Measurements from ENCODE around the gene CTXND1.

CTXND1 gene

DNA sequence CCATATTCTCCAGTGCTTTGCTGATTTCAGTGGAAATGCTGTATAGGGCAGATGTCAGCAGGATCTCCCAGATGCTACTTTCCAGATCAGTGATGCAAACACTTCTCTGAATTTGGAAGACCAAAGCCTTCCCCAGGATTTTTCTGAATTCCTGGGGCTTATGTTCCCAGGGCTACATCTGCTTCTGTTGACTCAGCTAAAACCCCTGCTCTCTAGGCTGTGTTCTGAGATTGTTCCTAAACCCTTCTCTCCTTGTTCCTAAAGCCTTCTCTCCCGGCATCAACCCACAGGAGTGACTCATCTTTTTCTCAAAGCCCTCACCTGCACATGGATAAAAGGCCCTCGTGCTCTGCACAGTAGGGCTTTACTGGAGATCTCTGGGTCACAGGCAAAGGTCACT lies 63.8 kb downstream of the CTXND1 start:
- Histone ChIP-seq H3K4me1 (ENCODE audit: insufficient read depth, low read length) (peaks cover 9% of the 10 kb centered on the region; the same call in 1 of the 2 replicates), H3K9me3 (ENCODE audit: control insufficient read depth, insufficient read depth, low read length) (no peaks in the 10 kb centered on the region; the same call in 1 of the 2 replicates), H3K36me3 (ENCODE audit: insufficient read depth, low read length) (peaks cover 4% of the 10 kb centered on the region; the same call in 1 of the 2 replicates), H3K9ac (ENCODE audit: low read depth, low read length) (no peak overlapping the region)

DNA sequence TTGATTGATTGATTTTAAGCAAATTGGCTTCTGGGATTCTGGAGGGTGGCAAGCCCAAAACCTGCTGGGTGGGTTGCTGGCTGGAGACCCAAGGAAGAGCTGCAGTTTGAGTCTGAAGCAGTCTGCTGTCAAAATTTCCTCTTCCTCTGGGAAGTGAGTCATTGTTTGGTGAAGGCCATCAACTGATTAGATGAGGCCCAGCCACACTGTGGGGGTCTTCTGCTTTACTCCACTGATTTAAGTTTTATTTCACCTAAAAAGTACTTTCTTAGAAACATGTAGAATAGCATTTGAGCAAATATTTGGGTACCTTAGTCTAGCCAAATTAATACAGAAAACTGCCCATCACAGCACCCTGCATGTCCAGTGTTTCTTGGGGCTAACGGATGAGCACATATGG lies 65.4 kb downstream of the CTXND1 start:
- Histone ChIP-seq H3K4me1 (ENCODE audit: insufficient read depth, low read length) (peaks cover 9% of the 10 kb centered on the region; the same call in 1 of the 2 replicates), H3K36me3 (ENCODE audit: insufficient read depth, low read length) (peaks cover 4% of the 10 kb centered on the region; the same call in 1 of the 2 replicates), H3K9ac (ENCODE audit: low read depth, low read length) (no peak overlapping the region), H3K9me3 (ENCODE audit: control insufficient read depth, insufficient read depth, low read length) (no peaks in the 10 kb centered on the region; the same call in 1 of the 2 replicates)

DNA sequence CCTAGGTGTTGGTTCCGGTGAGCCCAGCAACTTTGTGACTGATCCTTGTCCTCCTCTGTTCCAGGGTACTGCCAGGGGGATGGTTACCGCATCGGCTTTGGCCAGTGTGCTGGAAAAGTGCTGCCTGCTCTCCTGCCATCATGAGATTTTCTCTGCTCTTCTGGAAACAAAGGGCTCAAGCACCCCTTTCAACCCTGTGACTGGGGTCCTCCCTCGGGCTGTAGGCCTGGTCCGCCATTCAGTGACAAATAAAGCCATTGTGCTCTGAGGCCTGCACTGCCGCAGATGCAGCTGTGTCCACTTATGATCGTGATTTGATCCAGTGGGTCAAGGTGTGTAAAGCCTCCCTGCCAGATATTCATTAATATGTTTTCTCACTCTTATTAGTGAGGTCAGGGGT lies 65.9 kb downstream of the CTXND1 start:
- Histone ChIP-seq H3K9ac (ENCODE audit: low read depth, low read length) (no peak overlapping the region), H3K4me1 (ENCODE audit: insufficient read depth, low read length) (peaks cover 9% of the 10 kb centered on the region; the same call in 1 of the 2 replicates), H3K9me3 (ENCODE audit: control insufficient read depth, insufficient read depth, low read length) (no peaks in the 10 kb centered on the region; the same call in 1 of the 2 replicates), H3K36me3 (ENCODE audit: insufficient read depth, low read length) (peaks cover 4% of the 10 kb centered on the region; the same call in 1 of the 2 replicates)

DNA sequence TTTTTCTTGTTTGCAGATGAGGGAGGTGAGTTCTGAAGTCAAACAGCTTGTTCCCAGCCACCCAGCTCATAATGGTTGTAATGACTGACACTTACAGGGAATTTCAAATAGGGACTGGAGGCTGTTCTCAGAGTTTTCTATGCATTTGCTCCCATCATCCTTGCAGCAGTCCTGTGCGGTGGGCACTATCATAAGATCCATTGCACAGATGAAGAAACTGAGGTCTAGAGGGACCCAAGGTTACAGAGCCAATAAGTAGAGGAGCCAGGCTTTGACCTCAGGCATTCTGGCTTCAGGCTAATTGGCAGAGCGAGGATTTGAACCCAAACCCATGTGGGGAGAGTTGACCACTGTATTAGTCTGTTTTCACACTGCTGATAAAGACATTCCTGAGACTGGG lies 66.9 kb downstream of the CTXND1 start:
- Histone ChIP-seq H3K9me3 (ENCODE audit: control insufficient read depth, insufficient read depth, low read length) (no peaks in the 10 kb centered on the region; the same call in 1 of the 2 replicates), H3K36me3 (ENCODE audit: insufficient read depth, low read length) (peaks cover 4% of the 10 kb centered on the region; the same call in 1 of the 2 replicates), H3K9ac (ENCODE audit: low read depth, low read length) (no peak overlapping the region), H3K4me1 (ENCODE audit: insufficient read depth, low read length) (peaks cover 9% of the 10 kb centered on the region; the same call in 1 of the 2 replicates)

DNA sequence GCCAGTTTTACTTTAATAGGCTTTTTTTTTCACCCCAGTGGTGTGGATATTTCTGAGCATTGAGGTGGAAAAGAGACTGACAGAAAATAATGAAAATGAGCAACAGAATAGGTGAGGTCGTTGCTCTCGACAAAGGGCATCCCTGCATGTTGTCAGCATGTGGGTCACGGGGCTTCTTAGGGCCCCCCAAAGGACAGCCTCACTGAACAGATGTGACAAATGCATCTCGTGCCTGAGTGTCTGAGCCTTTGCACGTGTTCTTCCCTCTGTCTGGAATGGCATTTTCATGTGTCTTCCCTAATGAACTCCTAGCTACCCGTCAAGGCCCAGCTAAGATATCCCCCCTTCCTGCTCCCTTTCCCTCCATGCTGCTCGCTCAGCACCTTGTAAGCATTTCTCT lies 67.5 kb downstream of the CTXND1 start:
- Histone ChIP-seq H3K4me1 (ENCODE audit: insufficient read depth, low read length) (peaks cover 9% of the 10 kb centered on the region; the same call in 1 of the 2 replicates), H3K36me3 (ENCODE audit: insufficient read depth, low read length) (peaks cover 4% of the 10 kb centered on the region; the same call in 1 of the 2 replicates), H3K9ac (ENCODE audit: low read depth, low read length) (no peak overlapping the region), H3K9me3 (ENCODE audit: control insufficient read depth, insufficient read depth, low read length) (no peaks in the 10 kb centered on the region; the same call in 1 of the 2 replicates)

DNA sequence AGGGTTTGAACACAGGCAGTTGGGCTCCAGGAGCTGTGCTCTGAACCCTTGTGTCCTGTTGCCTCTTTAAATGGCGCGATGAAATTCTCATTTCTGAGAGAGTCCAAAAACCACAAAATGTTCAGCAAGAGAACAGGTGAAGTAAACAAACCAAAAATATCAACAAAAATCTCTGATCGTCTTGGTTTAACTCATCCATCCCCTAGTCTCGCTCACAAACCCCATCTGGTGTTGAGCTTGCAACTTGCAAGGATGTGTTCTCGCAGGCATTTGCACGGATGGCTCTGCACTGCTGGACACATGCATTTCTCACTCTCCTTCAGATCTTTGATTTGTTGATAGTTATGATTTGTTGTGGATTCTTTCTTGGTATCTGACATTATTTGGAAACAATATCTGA lies 68.1 kb downstream of the CTXND1 start:
- Histone ChIP-seq H3K36me3 (ENCODE audit: insufficient read depth, low read length) (peaks cover 4% of the 10 kb centered on the region; the same call in 1 of the 2 replicates), H3K4me1 (ENCODE audit: insufficient read depth, low read length) (peaks cover 9% of the 10 kb centered on the region; the same call in 1 of the 2 replicates), H3K9ac (ENCODE audit: low read depth, low read length) (no peak overlapping the region), H3K9me3 (ENCODE audit: control insufficient read depth, insufficient read depth, low read length) (no peaks in the 10 kb centered on the region; the same call in 1 of the 2 replicates)

DNA sequence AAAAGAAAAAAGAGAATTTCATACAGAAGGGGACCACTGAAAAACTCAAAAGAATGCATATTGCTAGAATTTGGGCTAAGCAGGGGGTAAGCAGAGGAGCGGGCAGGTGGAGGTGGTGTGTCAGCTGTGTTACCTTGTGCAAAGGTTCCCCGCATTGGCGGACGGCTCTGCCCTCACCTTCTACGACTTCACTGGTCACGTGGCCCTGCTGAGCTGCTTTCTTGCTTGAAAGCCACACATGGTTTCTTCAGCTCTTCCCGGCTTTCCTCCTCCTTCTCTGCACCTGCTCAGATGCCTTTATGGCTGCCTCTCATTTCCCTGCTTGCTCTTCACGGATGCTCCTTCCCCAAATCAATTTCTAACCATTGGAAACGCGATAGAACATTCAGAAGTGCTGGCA lies 68.7 kb downstream of the CTXND1 start:
- Histone ChIP-seq H3K9me3 (ENCODE audit: control insufficient read depth, insufficient read depth, low read length) (no peaks in the 10 kb centered on the region; the same call in 1 of the 2 replicates), H3K9ac (ENCODE audit: low read depth, low read length) (no peak overlapping the region), H3K36me3 (ENCODE audit: insufficient read depth, low read length) (peaks cover 4% of the 10 kb centered on the region; the same call in 1 of the 2 replicates), H3K4me1 (ENCODE audit: insufficient read depth, low read length) (peaks cover 4% of the 10 kb centered on the region; the same call in 1 of the 2 replicates)

DNA sequence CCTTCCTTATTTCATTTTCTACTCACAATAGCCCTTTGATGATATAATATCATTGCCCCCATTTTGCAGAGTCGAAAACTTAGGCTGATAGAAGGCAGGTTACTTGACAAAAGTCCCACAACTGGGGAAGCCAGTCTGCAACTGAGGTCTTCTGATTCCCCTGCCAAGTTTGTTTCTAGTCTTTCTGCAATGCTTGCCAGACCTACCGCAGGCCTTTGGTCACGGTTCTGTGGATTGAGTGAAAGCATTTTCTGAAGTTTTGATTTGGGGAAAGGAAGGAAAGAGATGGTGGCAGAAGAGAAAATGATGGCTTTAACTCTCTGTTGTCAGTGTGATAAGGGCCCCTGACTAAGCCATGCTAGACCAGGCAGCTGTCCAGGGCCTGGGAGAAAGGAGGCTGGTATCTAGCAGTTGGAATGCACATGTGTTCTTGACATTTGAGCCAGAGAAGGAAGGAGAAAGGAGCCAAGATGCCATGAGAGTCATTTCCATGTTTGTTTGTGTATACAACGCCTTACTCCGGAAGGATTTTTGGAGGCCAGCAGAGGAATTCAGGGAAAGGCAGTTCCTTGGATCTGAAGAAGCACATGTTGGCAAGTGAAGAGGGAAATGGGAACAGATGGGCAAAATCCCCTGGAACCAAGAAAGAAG lies 69.3 kb downstream of the CTXND1 start:
- no peaks in the 10 kb centered on the region; the same call in 1 of the 2 replicates for H3K9me3 ChIP-seq (ENCODE audit: control insufficient read depth, insufficient read depth, low read length)
- no peaks in the 10 kb centered on the region for H3K4me1 ChIP-seq (ENCODE audit: insufficient read depth, low read length)
- peaks cover 4% of the 10 kb centered on the region; the same call in 1 of the 2 replicates for H3K36me3 ChIP-seq (ENCODE audit: insufficient read depth, low read length)
- no peak overlapping the region for H3K9ac ChIP-seq (ENCODE audit: low read depth, low read length)

DNA sequence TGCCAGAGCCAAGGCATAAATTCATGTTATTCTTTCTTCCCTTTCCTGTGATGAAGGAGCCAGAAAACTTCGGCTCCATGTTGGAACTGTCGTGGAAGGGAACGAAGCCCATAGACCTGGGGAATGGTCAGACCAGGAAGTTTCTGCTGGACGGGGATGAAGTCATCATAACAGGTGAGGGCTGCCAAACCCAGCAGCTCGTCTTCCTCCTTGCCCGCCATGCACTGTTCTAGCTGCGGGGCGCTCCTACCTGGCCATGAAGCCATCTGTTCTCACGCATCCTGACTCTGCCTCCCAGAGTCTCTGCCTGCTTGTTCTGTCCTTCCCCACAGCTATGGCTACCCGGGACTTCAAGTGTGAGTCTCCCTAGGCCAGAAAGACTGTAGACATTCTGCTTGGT lies 71.0 kb downstream of the CTXND1 start:
- Histone ChIP-seq H3K9me3 (ENCODE audit: control insufficient read depth, insufficient read depth, low read length) (no peaks in the 10 kb centered on the region; the same call in 1 of the 2 replicates), H3K36me3 (ENCODE audit: insufficient read depth, low read length) (peaks cover 4% of the 10 kb centered on the region), H3K9ac (ENCODE audit: low read depth, low read length) (no peak overlapping the region), H3K4me1 (ENCODE audit: insufficient read depth, low read length) (no peaks in the 10 kb centered on the region)

DNA sequence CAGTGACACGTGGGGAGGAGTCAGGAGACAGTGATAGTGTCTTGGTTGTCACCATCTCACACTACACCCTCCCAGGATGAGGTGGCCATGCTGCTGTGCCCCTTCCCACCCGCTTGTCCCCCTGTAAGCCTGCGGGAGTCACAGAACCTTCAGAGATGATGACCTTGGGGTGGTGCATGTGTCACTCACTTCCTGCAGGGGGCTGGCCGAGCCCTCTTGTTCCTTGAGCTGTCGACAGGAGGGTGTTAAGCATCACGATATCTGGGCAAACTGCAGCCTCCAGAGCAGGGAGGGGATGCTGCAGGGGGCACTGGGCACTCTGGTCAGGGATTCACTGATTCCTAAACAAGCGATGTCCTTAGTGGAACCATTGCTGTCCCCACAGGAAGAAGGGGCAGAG lies 71.5 kb downstream of the CTXND1 start:
- H3K9ac ChIP-seq (ENCODE audit: low read depth, low read length): no peak overlapping the region
- peaks cover 4% of the 10 kb centered on the region for H3K36me3 ChIP-seq (ENCODE audit: insufficient read depth, low read length)
- no peaks in the 10 kb centered on the region; the same call in 1 of the 2 replicates for H3K9me3 ChIP-seq (ENCODE audit: control insufficient read depth, insufficient read depth, low read length)
- no peaks in the 10 kb centered on the region for H3K4me1 ChIP-seq (ENCODE audit: insufficient read depth, low read length)

DNA sequence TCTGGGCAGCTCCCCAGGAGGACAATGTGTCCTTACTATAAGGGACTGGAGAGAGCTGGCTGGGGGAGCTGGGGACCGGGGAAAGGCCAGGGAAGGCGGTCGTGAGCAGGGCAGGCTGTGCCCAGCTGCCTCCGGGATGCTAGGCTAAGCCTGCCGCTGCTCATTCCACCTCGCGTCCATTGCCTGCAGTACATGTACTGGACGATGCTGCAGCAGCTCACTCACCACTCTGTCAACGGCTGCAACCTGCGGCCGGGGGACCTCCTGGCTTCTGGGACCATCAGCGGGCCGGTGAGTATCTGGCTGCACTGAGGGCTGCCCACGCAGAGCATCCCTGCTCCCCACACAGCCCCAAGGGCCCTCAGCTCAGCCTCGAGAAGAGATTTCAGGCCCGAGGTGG lies 72.1 kb downstream of the CTXND1 start:
- no peaks in the 10 kb centered on the region; the same call in 1 of the 2 replicates for H3K9me3 ChIP-seq (ENCODE audit: control insufficient read depth, insufficient read depth, low read length)
- peaks cover 1% of the 10 kb centered on the region for H3K36me3 ChIP-seq (ENCODE audit: insufficient read depth, low read length)
- H3K4me1 ChIP-seq (ENCODE audit: insufficient read depth, low read length): no peaks in the 10 kb centered on the region
- H3K9ac ChIP-seq (ENCODE audit: low read depth, low read length): no peak overlapping the region

DNA sequence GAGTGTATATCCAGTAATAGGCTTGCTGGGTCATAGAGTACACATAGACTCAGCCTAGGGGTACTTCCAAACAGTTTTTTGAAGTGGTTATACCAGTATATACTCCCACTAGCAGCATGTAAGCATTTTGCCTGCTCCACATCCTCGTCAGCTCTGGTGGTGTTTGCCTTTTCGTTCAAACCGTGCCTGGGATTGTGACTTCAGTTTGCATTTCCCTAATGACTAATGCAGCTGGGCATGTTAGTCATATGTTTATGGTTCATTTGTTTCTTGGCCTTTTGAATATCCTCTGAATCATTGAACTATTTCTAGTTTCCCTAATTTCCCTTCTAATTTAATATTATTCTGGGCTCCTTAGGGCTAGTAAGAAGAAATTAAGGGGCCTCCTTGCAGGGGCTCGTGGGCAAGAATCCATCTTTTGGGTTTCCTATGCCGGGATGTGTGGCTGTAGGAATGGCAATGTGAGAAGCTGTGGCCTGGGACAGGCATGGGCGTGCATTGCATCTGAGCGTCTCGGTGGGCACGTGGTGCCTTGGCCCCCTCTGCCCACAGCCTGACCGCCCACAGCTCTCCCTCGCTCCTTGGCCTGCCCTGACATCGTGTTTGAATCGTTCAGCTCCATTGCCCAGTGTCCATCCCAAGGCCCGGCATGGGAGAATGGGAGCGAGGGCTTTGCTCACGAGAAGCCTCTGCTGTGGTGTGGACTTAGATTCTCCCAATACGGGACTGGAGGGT lies 72.8 kb downstream of the CTXND1 start:
- H3K36me3 ChIP-seq (ENCODE audit: insufficient read depth, low read length): no peaks in the 10 kb centered on the region; the same call in none of the 2 replicates
- no peaks in the 10 kb centered on the region for H3K9me3 ChIP-seq (ENCODE audit: control insufficient read depth, insufficient read depth, low read length)
- H3K4me1 ChIP-seq (ENCODE audit: insufficient read depth, low read length): no peaks in the 10 kb centered on the region
- no peak overlapping the region for H3K9ac ChIP-seq (ENCODE audit: low read depth, low read length)

DNA sequence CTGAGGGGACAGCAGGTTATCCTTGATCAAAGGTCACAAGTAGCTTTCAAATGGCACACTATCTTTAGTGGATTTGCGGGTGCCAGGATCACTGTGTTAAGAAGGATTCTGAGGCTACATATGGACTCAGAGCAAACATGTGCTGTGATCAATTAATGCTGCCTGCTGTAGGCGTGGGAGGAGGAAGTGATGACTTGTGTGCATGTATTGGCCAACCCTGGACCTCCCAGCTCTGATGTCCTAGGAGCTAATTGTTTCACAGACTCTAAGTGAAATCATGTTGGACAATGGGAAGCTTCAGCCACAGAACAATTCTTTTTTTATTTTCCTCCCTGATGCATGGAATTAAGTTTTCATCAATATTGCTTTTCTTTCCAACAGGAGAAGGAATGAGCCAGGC lies 74.9 kb downstream of the CTXND1 start:
- no peaks in the 10 kb centered on the region; the same call in none of the 2 replicates for H3K36me3 ChIP-seq (ENCODE audit: insufficient read depth, low read length)
- no peaks in the 10 kb centered on the region for H3K4me1 ChIP-seq (ENCODE audit: insufficient read depth, low read length)
- no peak overlapping the region for H3K9ac ChIP-seq (ENCODE audit: low read depth, low read length)
- no peaks in the 10 kb centered on the region for H3K9me3 ChIP-seq (ENCODE audit: control insufficient read depth, insufficient read depth, low read length)

DNA sequence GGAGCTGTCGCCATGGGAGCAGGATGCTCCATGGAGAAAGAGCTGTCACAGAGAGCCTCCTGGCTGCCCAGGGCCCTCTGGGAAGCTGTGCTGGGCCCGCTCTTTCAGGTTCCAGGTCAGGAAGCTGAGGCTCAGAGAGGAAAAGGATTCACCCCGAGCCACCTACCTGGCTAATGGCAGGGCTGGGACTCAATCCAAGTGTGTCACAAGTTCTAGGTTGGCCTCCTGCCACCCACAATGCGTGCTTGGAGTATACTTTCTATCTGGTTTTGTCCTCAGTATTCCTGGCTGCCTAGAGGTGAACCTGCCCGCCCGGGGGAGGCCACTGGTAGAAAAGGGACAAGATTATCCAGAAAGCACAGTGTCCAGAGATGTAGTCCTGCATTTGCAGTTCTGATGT lies 75.6 kb downstream of the CTXND1 start:
- Histone ChIP-seq H3K9me3 (ENCODE audit: control insufficient read depth, insufficient read depth, low read length) (no peaks in the 10 kb centered on the region), H3K4me1 (ENCODE audit: insufficient read depth, low read length) (no peaks in the 10 kb centered on the region), H3K9ac (ENCODE audit: low read depth, low read length) (no peak overlapping the region), H3K36me3 (ENCODE audit: insufficient read depth, low read length) (no peaks in the 10 kb centered on the region; the same call in none of the 2 replicates)

Measured in ES-I3 (cell line).